Kidney epithelial cell (primary cell): ENCODE data around the gene VPS45. TPM values are rescaled to one million over a fixed set of nuclear protein-coding genes. Genes with fewer than 3 reads are reported as not detected.
"Not testable (repeated sequence)": the region's sequence is repeated elsewhere in the genome, so short reads cannot be mapped to it uniquely, and the experiment has no call there.

ENCODE experiments used
- DNase-seq: peaks from one replicate; pipeline ENCODE4 v3.0.0-alpha.2; 2010; ENCODE audit warnings: low read depth
- H3K27me3 ChIP-seq: 2 replicates; pipeline ENCODE4 v1.6.0; 2011; ENCODE audit warnings: low read length; ENCODE audit not compliant: control insufficient read depth, insufficient read depth
- H3K36me3 ChIP-seq: 2 replicates; pipeline ENCODE4 v1.5.1; 2011; ENCODE audit warnings: low read length; ENCODE audit not compliant: control insufficient read depth, insufficient read depth
- H3K4me3 ChIP-seq: 2 replicates; pipeline ENCODE4 v1.5.1; 2011; ENCODE audit warnings: low read depth, mild to moderate bottlenecking, control low read depth, low read length
- CTCF ChIP-seq: IDR thresholded peaks from 2 replicates; pipeline ENCODE4 v1.5.1; 2011; ENCODE audit warnings: mild to moderate bottlenecking, moderate library complexity, low read length, control low read depth, inconsistent platforms; ENCODE audit not compliant: insufficient read depth, poor library complexity, severe bottlenecking
- total RNA-seq: library from RNA; depleted of rRNA; stranded (reverse); fragments of >200 nt; gene quantifications from 2 replicates; pipeline ENCODE4 v1.2.3, GENCODE V29; 2015

VPS45 gene
- total RNA-seq, 1 donor from 2014 or later: 23.6 TPM

GRCh38 chr1:150144606-150145005 lies 77.0 kb downstream of the VPS45 start:
- no peaks in the 10 kb centered on the region for H3K27me3 ChIP-seq
- no peak for DNase-seq
- no peaks in the 10 kb centered on the region for H3K36me3 ChIP-seq
- no peak for TF ChIP-seq CTCF
- no peak overlapping the region for H3K4me3 ChIP-seq

DNA sequence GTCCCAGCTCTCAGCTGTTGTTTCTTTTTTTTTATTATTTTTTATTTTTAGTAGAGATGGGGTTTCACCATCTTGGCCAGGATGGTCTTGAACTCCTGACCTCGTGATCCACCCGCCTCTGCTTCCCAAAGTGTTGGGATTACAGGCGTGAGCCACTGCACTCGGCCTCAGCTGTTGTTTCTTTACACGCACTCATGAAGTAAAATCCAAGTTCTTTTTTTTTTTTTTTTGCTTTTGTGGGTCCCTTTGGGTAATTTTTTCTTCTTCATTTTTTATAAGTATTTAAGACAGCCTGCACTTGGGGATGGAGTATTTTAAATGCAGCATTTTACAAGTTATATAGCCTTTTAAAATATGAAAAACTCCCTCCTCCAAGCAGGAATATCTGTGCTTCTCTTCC lies 78.4 kb downstream of the VPS45 start:
- H3K4me3 ChIP-seq, H3K27me3 ChIP-seq, DNase-seq, H3K36me3 ChIP-seq: not testable (repeated sequence)

DNA sequence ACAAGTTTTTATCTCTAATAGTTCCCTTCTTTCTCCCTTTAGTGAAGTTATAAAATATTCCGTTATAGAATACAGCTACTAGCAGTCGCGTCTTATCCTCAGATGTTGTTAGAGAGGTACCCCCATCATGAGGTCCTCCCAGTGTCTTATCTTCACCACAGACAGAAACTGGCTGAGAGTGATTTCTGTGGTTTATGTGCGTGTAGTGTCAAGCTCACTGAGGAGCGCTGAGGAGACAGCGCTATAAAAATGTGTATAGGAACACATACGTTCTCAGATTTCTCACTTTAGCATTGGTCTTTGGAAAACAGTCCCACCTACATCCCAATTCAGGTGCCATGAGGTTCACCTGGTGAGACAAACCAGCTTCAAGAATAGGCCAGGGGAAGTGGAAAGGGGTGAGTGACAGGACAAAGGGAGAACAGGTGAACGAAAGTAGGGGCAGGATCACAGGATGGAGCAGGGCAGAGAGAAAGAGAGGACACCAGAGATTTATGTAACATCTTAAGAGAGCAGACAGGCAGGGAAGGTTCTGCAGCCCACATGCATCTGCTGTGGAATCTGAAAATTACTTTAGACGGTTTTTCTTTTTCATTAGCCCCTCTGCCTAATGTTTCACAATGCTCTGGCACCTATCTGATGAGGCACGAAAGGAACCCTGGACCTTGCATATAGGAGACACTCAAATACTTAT lies 79.4 kb downstream of the VPS45 start:
- no peaks in the 10 kb centered on the region for H3K27me3 ChIP-seq
- TF ChIP-seq CTCF: no peak
- no peak for DNase-seq
- H3K4me3 ChIP-seq: no peak overlapping the region
- H3K36me3 ChIP-seq: no peaks in the 10 kb centered on the region

- TF ChIP-seq CTCF: no peak
- Histone ChIP-seq H3K36me3 (no peaks in the 10 kb centered on the region), H3K4me3 (peak overlapping the region; percentile 54), H3K27me3 (no peaks in the 10 kb centered on the region)
- DNase-seq: no peak
These were observed 81.3 kb downstream of the VPS45 start for GRCh38 chr1:150148837-150149270.

GRCh38 chr1:150149271-150150132 lies 81.9 kb downstream of the VPS45 start, which contains the start of gene PLEKHO1:
TSS of gene PLEKHO1 (plus strand) at chr1:150149916. CDS start at chr1:150150258, 342 bp downstream.
- peaks cover 2% of the 10 kb centered on the region for H3K36me3 ChIP-seq
- peak within 1 kb of the TSS; percentile 54 for H3K4me3 ChIP-seq
- no peak for DNase-seq
- no peaks in the 10 kb centered on the region for H3K27me3 ChIP-seq
- no peak for TF ChIP-seq CTCF
